ENCODE results near the gene CTNNA2. TPM values are rescaled to one million over a fixed set of nuclear protein-coding genes. Genes with fewer than 3 reads are reported as not detected.

Gene CTNNA2
- total and polyA plus RNA-seq, 4 donors: 0.01 to 0.37 TPM; not detected in 2

DNA sequence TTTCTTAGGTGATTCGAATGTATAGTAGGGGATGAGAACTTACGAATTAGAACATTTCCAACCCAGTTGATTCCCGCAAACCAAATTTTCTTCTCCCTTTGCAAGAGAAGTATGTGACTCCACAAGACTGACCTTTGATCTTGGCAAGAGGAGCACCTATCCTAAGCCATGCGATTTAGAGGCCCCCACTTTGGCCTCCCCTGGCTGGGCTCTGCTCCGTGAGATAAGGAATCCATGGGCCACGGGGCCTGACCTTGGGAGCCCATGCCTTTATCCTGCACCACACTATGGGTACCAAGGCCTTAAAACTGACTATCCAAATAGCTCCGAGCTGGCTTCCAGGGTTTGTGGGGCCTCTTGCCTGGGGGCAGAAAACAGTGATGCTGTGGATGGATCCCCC, 656.0 kb downstream of the CTNNA2 start:
- no peaks in the 10 kb centered on the region for H3K36me3 ChIP-seq (ENCODE audit: control insufficient read depth in 4 of 4, insufficient read depth in 4 of 4, low read length in 4 of 4)
- H3K27me3 ChIP-seq (ENCODE audit: control insufficient read depth in 3 of 3, insufficient read depth in 3 of 3, low read length in 2 of 3): no peaks in the 10 kb centered on the region
- no peak for ATAC-seq (ENCODE audit: insufficient read depth, low FRiP score)
- 92% methylated on average over 7 of the region's 7 CpGs for WGBS, 2 donors
- H3K9ac ChIP-seq (ENCODE audit: insufficient read depth in 1 of 2, low read length in 2 of 2): no peak overlapping the region
- DNase-seq: no peak
- H3K4me3 ChIP-seq: no peak overlapping the region
- no peaks in the 10 kb centered on the region for H3K4me1 ChIP-seq (ENCODE audit: control insufficient read depth in 5 of 5, insufficient read depth in 5 of 5, low read length in 5 of 5)
- no peaks in the 10 kb centered on the region for H3K9me3 ChIP-seq (ENCODE audit: control insufficient read depth in 4 of 4, insufficient read depth in 3 of 4, low read length in 3 of 4)
- no peak overlapping the region for H3K27ac ChIP-seq (ENCODE audit: low read depth in 1 of 2, low read length in 1 of 2)
- TF ChIP-seq, protein P1, sequence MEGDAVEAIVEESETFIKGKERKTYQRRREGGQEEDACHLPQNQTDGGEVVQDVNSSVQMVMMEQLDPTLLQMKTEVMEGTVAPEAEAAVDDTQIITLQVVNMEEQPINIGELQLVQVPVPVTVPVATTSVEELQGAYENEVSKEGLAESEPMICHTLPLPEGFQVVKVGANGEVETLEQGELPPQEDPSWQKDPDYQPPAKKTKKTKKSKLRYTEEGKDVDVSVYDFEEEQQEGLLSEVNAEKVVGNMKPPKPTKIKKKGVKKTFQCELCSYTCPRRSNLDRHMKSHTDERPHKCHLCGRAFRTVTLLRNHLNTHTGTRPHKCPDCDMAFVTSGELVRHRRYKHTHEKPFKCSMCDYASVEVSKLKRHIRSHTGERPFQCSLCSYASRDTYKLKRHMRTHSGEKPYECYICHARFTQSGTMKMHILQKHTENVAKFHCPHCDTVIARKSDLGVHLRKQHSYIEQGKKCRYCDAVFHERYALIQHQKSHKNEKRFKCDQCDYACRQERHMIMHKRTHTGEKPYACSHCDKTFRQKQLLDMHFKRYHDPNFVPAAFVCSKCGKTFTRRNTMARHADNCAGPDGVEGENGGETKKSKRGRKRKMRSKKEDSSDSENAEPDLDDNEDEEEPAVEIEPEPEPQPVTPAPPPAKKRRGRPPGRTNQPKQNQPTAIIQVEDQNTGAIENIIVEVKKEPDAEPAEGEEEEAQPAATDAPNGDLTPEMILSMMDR (IDR thresholded peaks at IDR 0.05; ENCODE audit: control extremely low read depth, extremely low read depth): no peak

DNA sequence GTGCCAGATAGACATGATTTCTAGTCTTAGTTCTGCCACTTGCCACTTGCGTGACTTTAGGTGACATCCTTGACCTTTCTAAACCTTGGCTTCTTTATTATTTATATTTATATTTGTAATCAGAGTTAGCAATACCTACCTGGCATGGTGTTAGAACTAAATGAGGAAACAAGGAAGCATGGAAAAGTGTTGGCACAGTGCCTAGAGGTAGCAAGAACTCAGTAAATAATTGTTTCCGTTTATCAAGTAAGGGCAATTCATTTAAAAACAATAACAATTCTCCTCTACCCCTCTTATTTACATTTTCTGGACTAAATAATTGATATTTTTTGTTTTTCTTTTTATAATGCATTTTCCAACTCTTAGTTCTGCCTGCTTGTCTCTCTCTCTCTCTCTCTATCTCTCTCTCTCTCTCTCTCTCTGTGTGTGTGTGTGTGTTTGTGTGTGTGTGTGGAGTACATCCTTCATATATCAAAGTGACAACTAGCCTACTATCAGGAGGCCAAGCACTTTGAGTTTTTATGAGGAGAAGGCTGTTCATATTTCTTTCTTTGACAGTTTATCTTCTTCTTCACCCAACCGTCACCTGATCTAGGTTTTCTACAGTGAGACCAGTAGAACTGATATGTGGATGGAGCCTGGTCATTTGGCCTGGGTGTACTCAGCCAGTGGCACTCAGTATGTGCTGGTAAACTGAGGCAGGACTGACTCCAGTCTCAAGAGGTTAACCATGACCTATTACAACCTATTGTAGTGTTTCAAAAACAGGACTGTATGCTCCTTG, 657.2 kb downstream of the CTNNA2 start:
- Histone ChIP-seq H3K4me3 (no peak overlapping the region), H3K36me3 (ENCODE audit: control insufficient read depth in 4 of 4, insufficient read depth in 4 of 4, low read length in 4 of 4) (no peaks in the 10 kb centered on the region)

GRCh38 chr2:80185091-80185490, 672.2 kb downstream of the CTNNA2 start:
- Histone ChIP-seq H3K9me3 (ENCODE audit: control insufficient read depth in 4 of 4, insufficient read depth in 3 of 4, low read length in 3 of 4) (peaks cover 0 to 7% (median 3%) of the 10 kb centered on the region in 4 donors), H3K4me3 (no peak overlapping the region), H3K27me3 (ENCODE audit: control insufficient read depth in 3 of 3, insufficient read depth in 3 of 3, low read length in 2 of 3) (no peaks in the 10 kb centered on the region), H3K4me1 (ENCODE audit: control insufficient read depth in 5 of 5, insufficient read depth in 5 of 5, low read length in 5 of 5) (peaks cover 0 to 3% (median 0%) of the 10 kb centered on the region in 5 donors), H3K9ac (ENCODE audit: insufficient read depth in 1 of 2, low read length in 2 of 2) (no peak overlapping the region), H3K36me3 (ENCODE audit: control insufficient read depth in 4 of 4, insufficient read depth in 4 of 4, low read length in 4 of 4) (no peaks in the 10 kb centered on the region), H3K27ac (ENCODE audit: low read depth in 1 of 2, low read length in 1 of 2) (no peak overlapping the region)
- DNase-seq: no peak
- ATAC-seq (ENCODE audit: insufficient read depth, low FRiP score): no peak
- TF ChIP-seq, protein P1 (IDR thresholded peaks at IDR 0.05; ENCODE audit: control extremely low read depth, extremely low read depth): no peak
- 52 to 57% methylated on average over 2 of the region's 2 CpGs for WGBS, 2 donors

More for the DNA sequence above, 657.2 kb downstream of the CTNNA2 start:
- H3K9ac ChIP-seq (ENCODE audit: insufficient read depth in 1 of 2, low read length in 2 of 2): no peak overlapping the region
- no peak overlapping the region for H3K27ac ChIP-seq (ENCODE audit: low read depth in 1 of 2, low read length in 1 of 2)
- peak in 1 of 3 donors; percentile 8 for DNase-seq
- no peaks in the 10 kb centered on the region for H3K4me1 ChIP-seq (ENCODE audit: control insufficient read depth in 5 of 5, insufficient read depth in 5 of 5, low read length in 5 of 5)
- no peak for ATAC-seq (ENCODE audit: insufficient read depth, low FRiP score)
- 57 to 62% methylated on average over 3 of the region's 3 CpGs for WGBS, 2 donors
- no peaks in the 10 kb centered on the region for H3K27me3 ChIP-seq (ENCODE audit: control insufficient read depth in 3 of 3, insufficient read depth in 3 of 3, low read length in 2 of 3)
- no peaks in the 10 kb centered on the region for H3K9me3 ChIP-seq (ENCODE audit: control insufficient read depth in 4 of 4, insufficient read depth in 3 of 4, low read length in 3 of 4)
- TF ChIP-seq, protein P1 (IDR thresholded peaks at IDR 0.05; ENCODE audit: control extremely low read depth, extremely low read depth): no peak
